Kidney glomerular epithelial cell (primary cell): ENCODE measurements around the gene MRM3.
"Not testable (repeated sequence)": the region's sequence is repeated elsewhere in the genome, so short reads cannot be mapped to it uniquely, and the experiment has no call there.

Experiments
- DNase-seq: peaks from one replicate; lab custom pipeline; 2025; lab: John Stamatoyannopoulos, UW

The MRM3 gene

DNA sequence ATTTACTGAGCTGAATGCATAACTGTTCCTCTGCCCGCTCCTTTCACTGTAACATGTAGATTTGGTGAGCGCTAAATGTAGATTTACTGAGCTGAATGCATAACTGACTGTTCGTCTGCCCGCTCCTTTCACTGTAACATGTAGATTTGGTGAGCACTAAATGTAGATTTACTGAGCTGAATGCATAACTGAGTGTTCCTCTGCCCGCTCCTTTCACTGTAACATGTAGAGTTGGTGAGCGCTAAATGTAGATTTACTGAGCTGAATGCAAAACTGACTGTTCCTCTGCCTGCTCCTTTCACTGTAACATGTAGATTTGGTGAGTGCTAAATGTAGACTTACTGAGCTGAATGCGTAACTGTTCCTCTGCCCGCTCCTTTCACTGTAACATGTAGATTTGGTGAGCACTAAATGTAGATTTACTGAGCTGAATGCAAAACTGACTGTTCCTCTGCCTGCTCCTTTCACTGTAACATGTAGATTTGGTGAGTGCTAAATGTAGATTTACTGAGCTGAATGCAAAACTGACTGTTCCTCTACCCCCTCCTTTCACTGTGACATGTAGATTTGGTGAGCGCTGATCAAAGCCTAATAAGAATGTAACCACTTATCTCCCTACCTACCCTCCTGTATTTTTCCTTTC is 26.7 kb upstream of the MRM3 start:
- not testable (repeated sequence) for DNase-seq

- DNase-seq, result not testable (repeated sequence)
Measured at GRCh38 chr17:756010-756567, 26.1 kb upstream of the MRM3 start.

- DNase-seq, result no peak
Measured at GRCh38 chr17:759964-760363, 22.2 kb upstream of the MRM3 start.

- no peak for DNase-seq
Measured at GRCh38 chr17:760371-760770, 21.8 kb upstream of the MRM3 start.

- DNase-seq, result no peak
Measured at GRCh38 chr17:767076-767475, 15.1 kb upstream of the MRM3 start.

GRCh38 chr17:773016-773415 is 9.1 kb upstream of the MRM3 start:
- no peak for DNase-seq

DNA sequence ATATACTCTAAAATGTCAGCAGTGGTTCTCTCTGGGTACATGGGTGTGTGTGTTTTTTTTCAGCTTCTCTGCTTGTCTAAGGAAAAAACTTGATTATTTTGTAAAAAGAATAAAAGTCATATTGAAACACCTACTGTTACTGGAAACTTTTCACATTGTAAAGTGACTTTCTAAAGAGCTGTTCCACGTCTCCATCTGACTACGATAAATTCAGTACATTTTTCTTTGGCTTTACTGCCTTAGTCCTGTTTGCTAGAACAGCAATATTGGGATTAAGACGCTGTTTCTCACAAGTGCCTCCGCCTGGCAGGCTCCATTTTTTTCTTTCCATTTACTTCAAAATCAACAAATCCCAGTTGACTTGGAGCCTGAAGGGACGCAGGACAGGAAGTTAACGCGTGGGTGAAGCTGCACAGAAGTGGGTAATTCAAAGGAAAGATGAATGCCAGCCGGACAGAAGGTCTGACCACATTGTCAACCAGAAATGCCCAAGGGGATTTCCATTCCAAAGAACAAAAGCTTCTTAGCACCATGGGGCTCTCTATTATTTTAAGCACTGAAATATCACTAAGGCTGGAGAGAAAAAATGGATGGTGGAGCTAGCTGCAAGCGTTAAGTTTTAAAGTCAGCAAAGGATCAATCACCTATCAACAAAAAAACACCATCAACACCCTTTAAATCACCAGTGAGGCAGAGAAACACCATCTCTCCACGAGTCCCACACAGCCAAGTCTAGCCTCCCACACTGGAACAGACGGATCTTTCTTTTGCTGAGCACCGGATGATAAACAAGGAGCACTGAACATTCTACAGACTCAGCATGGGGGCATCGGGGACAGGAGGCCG is 8.5 kb upstream of the MRM3 start:
- DNase-seq, result no peak

GRCh38 chr17:774313-774584 is 7.9 kb upstream of the MRM3 start:
- no peak for DNase-seq

DNA sequence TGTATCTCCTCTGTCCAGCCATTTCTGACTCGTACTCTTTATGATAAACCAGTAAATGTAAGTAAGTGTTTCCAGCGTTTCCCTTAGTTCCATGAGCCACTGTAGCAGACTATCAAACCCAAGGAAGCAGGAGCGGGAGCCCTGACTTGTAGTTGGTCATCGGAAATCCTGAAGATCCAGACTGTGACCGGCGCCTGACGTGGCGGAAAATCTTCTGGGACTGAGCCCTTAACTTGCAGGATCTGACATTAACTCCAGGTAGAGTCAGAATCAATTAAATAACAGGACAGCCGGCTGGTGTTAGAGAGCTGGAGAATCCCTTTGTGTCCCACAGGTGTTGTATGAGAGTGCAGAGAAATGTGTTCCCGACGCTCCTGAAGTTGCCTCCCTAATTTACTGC is 4.1 kb upstream of the MRM3 start:
- DNase-seq, result no peak

- no peak for DNase-seq
Measured at GRCh38 chr17:784143-784542, 2.0 kb downstream of the MRM3 start.

- DNase-seq, result not testable (repeated sequence)
Measured at GRCh38 chr17:785901-786300, 3.7 kb downstream of the MRM3 start.

DNA sequence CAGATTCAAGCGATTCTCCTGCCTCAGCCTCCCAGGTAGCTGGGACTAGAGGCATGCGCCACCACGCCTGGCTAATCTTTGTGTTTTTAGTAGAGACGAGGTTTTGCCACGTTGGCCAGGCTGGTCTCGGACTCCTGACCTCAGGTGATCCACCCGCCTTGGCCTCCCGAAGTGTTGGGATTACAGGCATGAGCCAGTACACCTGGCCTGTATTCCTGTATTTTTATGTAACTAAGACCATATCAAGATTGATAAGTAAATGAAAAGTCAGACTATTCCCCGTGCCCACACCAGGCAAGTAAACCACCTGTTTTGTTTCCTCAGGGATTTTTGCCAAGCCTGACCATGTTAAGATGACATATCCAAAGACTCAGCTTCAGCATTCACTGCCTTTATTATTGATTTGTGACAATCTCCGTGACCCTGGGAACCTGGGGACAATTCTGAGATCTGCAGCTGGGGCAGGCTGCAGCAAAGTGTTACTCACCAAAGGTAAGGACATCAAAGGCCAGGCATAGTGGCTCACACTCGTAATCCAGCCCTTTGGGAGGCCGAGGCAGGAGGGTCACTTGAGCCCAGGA is 5.6 kb downstream of the MRM3 start:
- DNase-seq, result no peak

DNA sequence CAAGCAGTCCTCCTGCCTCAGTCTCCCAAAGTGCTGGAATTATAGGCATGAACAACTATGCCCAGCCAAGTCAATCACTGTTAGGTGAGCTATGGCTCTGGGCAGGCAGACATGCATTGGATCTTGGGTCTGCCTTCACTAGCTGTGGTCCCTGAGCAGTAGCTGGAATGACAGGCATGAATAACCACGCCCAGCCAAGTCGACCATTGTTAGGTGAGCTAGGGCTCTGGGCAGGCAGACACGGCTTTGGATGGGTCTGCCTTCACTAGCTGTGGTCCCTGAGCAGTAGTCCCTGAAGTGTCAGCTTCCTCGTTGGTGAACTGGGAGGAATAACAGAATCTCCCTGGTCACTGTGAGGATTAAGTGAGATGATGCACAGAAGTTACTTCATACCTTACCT is 6.4 kb downstream of the MRM3 start:
- DNase-seq, result no peak

DNA sequence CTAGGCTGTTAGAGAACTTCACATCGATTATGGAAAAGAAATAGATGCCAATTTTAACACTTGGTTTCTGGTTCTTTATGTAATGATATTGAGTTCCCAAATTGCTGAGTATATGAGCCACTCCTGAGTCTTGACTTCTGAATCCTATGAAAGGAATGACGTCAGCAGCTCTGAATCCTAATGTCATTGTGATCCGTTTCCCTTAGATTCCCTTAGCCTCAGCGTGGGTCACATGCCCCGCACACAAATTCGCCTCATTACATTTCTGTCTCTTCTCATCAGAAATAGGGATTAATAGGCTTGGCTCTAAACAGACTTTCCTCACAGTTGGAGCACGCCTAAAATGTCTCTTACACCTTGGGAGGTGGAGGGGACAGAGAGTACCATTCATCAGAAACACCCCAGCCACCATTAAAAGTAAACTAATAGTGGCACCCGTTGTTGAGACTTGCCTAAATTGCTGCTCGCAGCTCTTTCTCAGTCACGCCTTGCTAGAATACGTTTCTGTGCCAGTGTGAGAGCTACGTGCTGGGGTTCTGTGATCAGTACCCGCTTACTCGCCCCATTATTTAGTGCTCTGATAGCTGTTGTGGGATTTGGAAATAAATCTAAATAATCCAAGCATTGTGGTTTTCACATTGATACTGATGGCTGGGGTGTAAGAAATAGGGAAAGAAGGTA is 7.1 kb downstream of the MRM3 start:
- DNase-seq, result no peak

DNA sequence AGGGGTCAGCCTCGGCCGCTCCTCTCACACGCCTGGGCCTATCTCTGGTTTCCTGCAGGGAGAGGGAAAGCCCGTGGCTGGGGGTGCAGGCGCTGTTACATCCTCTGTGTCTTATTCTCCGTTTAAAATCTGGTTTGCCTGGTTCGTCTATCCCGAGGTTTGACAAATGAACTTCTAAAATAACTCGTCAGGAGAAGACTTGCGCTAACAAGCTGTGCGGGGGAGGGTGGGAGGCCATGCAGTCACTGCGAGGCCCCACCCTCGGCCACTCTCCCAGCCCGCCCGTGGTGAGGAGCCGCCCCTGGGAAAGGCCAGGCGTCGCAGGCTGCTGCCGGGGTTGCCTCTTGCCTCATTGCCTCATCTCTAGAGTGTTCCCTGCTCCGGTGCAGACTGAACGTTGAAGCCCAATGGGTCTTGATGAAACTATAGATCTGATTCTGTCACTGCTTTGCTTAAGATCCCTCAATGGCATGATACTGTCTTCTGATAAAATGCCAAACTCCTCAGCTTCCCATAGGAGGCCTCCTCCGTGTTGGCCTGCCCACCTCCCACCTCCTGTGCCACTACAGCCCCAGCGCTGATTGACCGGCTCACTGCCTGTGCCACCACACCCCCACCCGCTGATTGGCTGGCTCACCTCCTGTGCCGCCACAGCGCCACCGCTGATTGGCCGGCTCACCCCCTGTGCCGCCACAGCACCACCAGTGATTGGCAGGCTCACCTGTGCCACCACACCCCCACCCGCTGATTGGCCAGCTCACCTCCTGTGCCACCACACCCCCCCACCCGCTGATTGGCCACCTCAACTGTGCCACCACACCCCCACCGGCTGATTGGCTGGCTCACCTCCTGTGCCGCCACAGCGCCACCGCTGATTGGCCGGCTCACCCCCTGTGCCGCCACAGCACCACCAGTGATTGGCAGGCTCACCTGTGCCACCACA is 8.0 kb downstream of the MRM3 start:
- DNase-seq, result not testable (repeated sequence)

DNA sequence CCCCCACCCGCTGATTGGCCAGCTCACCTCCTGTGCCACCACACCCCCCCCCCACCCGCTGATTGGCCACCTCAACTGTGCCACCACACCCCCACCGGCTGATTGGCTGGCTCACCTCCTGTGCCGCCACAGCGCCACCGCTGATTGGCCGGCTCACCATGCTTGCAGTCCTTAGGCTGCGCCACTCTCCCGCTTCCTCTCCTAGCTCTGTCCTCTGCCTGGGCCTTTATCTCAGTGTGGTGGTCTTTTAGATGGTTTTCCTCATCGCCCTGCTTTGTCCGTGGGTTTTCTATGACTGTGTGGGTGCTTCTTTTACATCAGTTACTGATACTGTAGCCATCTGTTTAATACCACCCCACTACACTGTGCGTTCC is 8.7 kb downstream of the MRM3 start:
- DNase-seq, result not testable (repeated sequence)

- DNase-seq, result no peak
Measured at GRCh38 chr17:791829-792228, 9.7 kb downstream of the MRM3 start.

DNA sequence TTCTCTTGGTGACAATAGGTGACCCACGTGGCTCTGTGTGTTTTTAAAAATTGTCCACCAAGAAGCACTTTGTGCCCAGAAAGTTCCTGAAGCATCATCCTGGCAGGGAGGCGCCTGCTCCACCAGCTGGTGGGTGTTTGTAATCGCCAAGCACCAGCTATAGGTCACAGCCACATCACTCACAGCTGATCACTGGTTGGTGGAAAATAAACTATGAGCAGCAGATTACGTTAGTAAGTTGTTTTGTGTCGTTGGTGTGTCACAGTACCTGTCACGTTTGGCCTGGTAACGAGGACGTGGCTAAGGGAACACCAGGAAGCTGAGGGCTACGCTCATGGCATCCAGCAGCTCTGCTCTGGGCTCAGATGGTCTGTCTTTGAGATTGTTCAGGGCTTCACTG is 10.1 kb downstream of the MRM3 start:
- no peak for DNase-seq

GRCh38 chr17:794876-795275 is 12.7 kb downstream of the MRM3 start:
- DNase-seq, result no peak

- DNase-seq, result no peak
Measured at GRCh38 chr17:795276-795675, 13.1 kb downstream of the MRM3 start.

GRCh38 chr17:795721-796120 is 13.6 kb downstream of the MRM3 start:
- DNase-seq, result no peak

- no peak for DNase-seq
Measured at GRCh38 chr17:796609-797008, 14.5 kb downstream of the MRM3 start.
